Left colon (tissue), 2 donors: Measurements from ENCODE around the gene CD86. TPM values are rescaled to one million over a fixed set of nuclear protein-coding genes. Genes with fewer than 3 reads are reported as not detected.
"Not testable (repeated sequence)": the region's sequence is repeated elsewhere in the genome, so short reads cannot be mapped to it uniquely, and the experiment has no call there.

Experiments used
- ATAC-seq: fragments of 200-7000 bp; cut with Tn5 transposase; one replicate; pipeline ENCODE4 v1.9.1; 2020; ENCODE audit warnings: mild to moderate bottlenecking, moderate library complexity
- DNase-seq, 2 donors: peaks; one replicate each; pipeline ENCODE4 v3.0.0-alpha.2; 2020
- intact Hi-C, 2 donors: fragments of 100-400 bp; cut with DNase I in 1 of 2; cut with micrococcal nuclease in 1 of 2; formaldehyde crosslinking; loops; one replicate each; pipeline versions ENCODE4 v1.11.2 to v1.14.0; 2022; cut with DNase I, micrococcal nuclease
- total RNA-seq, 2 donors: library from RNA; stranded (reverse); fragmentation: NEBNext Ultra II Directional; extraction: Animal tissue kit (Norgen Biotek cat#: 25700); gene quantifications; one replicate each; pipeline ENCODE4 v1.2.1, GENCODE V29; 2021
- donor health status: DM: no; HTN: no; CAD: no.
- donor health status: DM: yes; HTN: yes; CAD: no.

Gene CD86
- total RNA-seq, 2 donors from 2014 or later: 1.7 to 6.0 TPM

DNA sequence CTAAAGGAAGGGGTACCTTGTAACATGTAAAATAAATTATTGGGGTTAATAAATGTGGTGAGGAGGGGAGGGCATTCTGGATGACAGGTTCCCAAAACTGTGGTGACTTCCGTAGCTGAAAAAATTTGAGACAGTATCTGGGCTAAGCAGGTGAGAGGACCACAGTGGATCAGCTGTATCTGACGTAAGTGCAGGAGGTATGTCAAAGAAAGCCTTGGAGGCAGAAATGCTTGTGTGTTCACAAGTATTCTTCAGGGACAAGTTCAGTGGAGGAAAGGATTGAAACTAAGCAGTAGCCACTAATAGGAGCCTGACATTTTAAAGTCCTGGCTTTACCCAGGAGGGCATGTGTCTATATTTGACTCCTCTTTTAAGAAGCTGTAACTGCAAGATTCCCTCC is 52.0 kb downstream of the CD86 start:
- ATAC-seq (no peak), DNase-seq (no peak)
- intact Hi-C loops: no loop called here

DNA sequence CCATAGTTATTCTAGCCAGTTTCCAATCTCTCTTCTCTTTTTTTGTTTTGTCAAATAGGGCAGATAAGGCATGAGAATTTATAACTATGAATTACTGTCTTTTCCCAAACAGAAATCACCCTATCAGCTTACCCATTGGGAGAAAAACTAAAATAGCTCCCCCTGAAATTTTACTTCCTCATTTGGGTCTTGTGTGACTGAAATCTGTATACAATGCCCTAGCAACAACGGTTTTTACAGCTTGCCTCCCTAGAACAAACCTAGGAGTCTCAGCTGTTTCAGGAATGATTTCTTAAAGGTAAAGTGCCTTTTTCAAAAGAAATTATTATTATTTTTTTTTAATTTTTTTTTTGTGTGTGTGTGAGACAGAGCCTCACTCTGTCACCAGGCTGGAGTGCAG is 56.8 kb downstream of the CD86 start:
- no peak for DNase-seq
- no peak for ATAC-seq
- intact Hi-C loops: no loop called here

DNA sequence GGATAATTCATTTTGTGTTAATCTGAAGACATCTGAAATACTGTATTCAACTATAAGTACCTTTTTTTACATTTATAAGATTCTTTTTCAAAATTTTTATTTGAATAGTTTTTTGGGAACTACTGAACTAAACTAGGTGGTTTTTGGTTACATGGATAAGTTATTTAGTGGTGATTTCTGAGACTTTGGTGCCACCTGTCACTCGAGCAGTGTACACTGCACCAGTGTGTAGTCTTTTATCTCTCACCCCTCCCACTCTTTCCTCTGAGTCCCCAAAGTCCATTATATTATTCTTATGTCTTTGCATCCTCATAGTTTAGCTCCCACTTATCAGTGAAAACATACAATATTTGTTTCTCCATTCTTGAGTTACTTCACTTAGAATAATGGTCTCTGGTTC is 57.6 kb downstream of the CD86 start:
- intact Hi-C loops: no loop called here
- DNase-seq (no peak), ATAC-seq (no peak)

DNA sequence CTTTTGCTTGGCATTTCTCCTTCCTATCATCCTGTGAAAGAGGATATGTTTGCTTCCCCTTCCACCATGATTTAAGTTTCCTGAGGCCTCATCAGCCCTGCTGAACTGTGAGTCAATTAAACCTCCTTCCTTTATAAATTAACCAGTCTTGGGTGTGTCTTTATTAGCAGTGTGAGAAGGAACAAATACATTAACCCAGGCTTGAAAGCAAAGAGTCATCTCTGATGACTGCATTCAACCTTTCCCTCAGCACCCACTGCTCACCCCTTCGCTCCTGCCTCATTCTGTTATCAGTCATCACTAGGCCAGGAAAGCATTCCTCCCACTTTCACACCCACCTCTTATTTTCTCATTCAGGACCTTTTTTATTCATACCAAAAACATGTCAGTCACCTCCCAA is 68.7 kb downstream of the CD86 start:
- intact Hi-C loops: no loop called here
- no peak for ATAC-seq
- DNase-seq: no peak

DNA sequence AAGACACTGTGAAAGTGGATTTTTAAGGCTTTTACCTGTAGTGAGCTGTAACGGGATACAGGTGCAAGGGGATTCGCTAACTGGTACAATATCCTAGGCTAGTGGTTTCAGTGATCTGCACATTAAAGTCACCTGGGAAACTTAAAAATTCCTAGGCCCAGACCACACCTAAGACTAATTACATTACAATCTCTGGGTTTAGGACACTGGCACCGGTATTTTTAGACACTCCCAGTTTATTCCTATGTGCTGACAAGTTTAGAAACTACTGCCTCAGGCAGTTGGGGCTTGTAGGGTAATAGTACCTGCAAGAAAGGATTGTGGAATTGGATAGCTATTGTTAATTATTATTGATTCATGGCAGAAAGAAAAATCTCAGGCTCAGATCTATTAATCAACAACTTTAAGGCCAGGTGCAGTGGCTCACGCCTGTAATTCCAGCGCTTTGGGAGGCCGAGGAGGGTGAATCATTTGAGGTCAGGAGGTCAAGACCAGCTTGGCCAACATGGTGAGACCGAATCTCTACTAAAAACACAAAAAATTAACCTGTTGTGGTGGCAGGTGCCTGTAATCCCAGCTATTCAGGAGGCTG is 77.9 kb downstream of the CD86 start:
- ATAC-seq (no peak), DNase-seq (no peak)
- intact Hi-C loops: no loop called here

DNA sequence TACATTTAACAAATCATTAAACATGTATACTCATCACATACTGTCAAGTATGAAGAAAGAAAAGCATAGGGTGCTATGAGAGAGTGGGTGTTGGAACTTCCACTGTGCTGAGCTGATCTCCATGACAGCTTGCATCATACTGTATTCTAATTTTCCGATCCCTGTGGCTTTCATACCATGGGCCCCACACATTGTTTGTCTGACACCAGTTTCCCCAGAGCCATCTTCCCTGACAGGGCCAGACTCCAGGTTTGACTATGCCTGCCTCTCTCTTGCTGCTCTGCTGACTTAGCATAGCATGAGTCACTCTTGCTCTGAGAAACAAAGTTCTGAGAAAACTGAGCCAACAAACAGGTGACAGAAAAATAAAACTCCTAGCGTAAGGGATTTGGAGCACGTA is 91.3 kb downstream of the CD86 start:
- intact Hi-C loops: no loop called here
- ATAC-seq (no peak), DNase-seq (no peak)

DNA sequence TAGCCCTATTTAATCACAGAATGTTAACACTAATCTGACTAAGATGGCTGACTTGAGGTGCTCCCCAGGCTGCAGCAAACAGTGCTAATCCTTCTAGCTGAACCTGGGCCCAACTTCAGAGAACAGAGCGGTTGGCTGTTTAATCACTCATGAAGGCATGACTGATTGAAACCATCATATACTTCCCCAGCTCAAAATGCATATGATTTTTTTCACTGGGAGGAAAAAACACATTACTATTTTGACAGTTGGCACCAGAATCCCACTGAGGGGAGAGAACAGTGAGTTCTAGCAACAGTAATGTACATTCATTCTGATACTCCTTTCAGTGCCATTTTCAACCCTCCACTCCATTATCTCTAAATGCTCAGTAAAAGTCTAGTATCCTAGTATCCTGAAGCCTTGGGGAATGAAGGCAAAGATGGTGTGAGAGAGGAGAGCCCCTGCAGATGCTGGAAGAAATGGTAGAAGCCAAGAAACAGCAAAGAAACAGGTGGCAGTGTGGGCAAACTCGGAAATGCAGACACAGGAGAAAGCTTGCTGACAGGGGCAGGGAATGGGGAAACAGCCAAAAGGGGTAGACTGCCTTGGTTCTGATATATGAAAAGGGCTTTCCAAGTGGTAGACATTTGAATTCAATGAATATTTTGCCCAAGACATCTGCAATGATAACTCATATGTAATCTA is 93.9 kb downstream of the CD86 start:
- DNase-seq (no peak), ATAC-seq (no peak)
- intact Hi-C loops: no loop called here

DNA sequence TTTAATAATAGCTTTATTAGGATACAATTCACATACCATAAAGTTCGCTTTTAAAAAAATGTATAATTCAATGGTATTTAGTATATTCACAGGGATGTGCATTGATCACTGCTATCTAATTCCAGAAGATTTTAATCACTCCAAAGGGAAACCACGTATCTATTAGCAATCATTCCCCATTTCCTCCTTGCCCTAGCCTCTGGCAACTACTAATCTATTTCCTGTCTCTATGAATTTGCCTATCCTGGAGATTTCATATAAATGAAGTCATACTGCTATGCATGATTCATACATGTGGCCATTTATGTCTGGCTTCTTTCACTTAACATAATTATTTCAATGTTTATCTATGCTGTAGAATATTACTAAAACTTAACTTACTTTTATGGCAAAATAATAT is 96.3 kb downstream of the CD86 start:
- no peak for DNase-seq
- intact Hi-C loops: no loop called here
- ATAC-seq: no peak

DNA sequence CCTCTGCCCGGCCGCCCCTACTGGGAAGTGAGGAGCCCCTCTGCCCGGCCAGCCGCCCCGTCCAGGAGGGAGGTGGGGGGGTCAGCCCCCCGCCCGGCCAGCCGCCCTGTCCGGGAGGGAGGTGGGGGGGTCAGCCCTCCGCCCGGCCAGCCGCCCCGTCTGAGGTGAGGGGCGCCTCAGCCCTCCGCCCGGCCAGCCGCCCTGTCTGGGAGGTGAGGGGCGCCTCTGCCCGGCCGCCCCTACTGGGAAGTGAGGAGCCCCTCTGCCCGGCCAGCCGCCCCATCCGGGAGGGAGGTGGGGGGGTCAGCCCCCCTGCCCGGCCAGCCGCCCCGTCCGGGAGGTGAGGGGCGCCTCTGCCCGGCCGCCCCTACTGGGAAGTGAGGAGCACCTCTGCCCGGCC is 109.8 kb downstream of the CD86 start:
- intact Hi-C loops, DNase-seq, ATAC-seq: not testable (repeated sequence)

DNA sequence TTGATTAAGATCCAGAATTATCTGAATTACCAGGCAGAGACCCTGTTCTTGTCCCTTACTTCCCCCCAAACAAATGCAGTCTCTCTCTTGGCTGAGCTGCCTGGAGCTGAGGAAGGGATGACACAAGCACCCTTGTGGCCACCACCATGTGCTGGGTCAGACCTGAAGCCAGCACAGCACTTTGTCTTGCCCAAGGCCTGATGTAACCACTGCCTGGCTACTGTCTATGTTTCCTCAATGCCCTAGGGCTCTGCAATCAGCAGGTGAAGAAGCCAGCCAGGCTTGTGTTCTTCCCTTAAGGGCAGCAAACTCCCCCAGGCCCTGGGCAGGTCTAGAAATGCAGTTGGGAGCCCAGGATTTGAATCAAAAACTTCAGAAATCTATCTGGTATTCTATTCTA is 112.5 kb downstream of the CD86 start:
- intact Hi-C loops: no loop called here
- DNase-seq (no peak), ATAC-seq (no peak)

DNA sequence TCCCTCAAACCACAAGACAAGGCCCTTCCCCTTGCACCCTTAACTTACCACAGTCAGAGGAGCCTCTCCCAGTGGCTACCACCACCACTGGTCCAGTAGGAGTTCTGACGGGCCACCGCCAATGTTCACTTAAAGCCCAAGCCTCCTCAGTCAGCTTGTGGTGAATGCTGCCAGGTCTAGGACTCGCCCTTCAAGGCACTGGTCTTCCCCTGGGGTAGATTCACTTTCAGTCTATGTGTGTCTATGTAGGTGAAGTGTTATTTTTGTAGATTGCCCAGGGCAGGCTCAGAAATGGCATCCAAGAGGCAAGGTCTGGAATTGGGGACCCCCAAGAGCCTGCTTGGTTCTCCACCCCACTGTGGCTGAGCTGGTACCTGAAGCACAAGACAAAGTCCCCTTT is 112.9 kb downstream of the CD86 start:
- intact Hi-C loops: no loop called here
- ATAC-seq: no peak
- DNase-seq: no peak

DNA sequence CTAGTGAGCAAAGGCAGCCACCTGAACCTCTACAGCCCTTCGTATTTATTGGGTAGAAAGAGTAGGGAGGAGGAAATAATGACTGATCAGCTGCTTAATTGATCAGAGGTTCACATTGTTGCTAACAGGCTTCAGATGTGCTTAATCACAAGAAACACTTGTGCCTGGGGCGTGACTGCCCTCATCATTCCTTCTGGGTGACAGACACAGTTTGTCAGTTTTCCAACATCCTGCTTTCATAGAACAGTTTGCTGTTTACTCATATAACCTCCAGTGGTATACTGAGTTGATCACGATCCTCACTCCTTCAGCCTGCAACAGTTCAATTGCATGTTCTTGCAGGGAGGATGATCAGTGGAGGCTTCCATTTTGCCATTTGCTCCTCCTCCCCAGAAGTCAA is 114.7 kb downstream of the CD86 start:
- intact Hi-C loops: no loop called here
- ATAC-seq (no peak), DNase-seq (no peak)

Other genes starting within 250 kb of the CD86 start
- 10 to 100 TPM; 12.4 to 18.1 TPM for gene IQCB1, start 220.3 kb upstream of the CD86 start, total RNA-seq
- gene EAF2, start 220.2 kb upstream of the CD86 start, total RNA-seq: 1 to 10 TPM; 5.2 to 9.7 TPM
- gene SLC15A2, start 161.0 kb upstream of the CD86 start, total RNA-seq: 1 to 10 TPM; 2.5 to 3.1 TPM
- 10 to 100 TPM; 27.6 to 27.7 TPM for gene ILDR1, start 33.1 kb upstream of the CD86 start, total RNA-seq
- under 1 TPM; 0.31 to 0.55 TPM for gene CASR, start 128.3 kb downstream of the CD86 start, total RNA-seq